WI38 (cell line): Measurements from ENCODE around the gene TMEM239.

Source experiments
- H3K4me3 ChIP-seq: 2 replicates; pipeline ENCODE4 v1.5.1; 2011; ENCODE audit warnings: low read depth, mild to moderate bottlenecking, control low read depth, low read length
- TF ChIP-seq, protein P1 (sequence below): IDR thresholded peaks from 2 replicates; pipeline ENCODE4 v1.5.1; 2012; ENCODE audit warnings: low read depth, mild to moderate bottlenecking, control low read depth, low read length

The TMEM239 gene

GRCh38 chr20:2800521-2801285 is 15.5 kb upstream of the TMEM239 start, which contains the start of gene CPXM1:
CPXM1 (minus strand) TSS chr20:2800627; CDS start chr20:2800572, 55 bp downstream.
- H3K4me3 ChIP-seq, result no peak within 1 kb of the TSS
- TF ChIP-seq, protein P1, sequence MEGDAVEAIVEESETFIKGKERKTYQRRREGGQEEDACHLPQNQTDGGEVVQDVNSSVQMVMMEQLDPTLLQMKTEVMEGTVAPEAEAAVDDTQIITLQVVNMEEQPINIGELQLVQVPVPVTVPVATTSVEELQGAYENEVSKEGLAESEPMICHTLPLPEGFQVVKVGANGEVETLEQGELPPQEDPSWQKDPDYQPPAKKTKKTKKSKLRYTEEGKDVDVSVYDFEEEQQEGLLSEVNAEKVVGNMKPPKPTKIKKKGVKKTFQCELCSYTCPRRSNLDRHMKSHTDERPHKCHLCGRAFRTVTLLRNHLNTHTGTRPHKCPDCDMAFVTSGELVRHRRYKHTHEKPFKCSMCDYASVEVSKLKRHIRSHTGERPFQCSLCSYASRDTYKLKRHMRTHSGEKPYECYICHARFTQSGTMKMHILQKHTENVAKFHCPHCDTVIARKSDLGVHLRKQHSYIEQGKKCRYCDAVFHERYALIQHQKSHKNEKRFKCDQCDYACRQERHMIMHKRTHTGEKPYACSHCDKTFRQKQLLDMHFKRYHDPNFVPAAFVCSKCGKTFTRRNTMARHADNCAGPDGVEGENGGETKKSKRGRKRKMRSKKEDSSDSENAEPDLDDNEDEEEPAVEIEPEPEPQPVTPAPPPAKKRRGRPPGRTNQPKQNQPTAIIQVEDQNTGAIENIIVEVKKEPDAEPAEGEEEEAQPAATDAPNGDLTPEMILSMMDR, result no peak

DNA sequence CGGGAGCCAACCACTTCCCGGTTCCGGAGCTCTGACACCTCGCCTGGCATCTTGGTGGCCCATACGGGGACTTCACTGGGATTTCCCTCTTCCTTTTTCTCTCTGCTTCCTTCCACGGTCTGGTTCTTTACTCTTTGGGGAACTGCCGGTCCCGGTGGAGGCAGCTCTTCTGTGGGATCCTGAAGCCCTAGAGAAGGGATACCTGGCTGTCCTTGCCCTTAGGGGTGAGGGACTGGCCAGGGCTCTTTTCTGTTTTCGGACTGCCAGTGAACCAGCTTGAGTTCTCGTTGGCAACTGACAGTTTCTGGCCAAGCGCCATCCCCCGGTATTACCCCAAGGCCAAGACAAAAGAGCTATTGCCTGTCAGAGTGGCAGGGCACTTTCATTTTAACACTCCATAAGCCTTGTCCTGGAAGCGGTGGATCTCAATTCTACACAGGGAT is 14.9 kb upstream of the TMEM239 start:
- no peak overlapping the region for H3K4me3 ChIP-seq
- TF ChIP-seq, protein P1, result no peak

- H3K4me3 ChIP-seq, result no peak overlapping the region
- TF ChIP-seq, protein P1, result no peak
Measured at GRCh38 chr20:2804041-2804828, 11.9 kb upstream of the TMEM239 start.

DNA sequence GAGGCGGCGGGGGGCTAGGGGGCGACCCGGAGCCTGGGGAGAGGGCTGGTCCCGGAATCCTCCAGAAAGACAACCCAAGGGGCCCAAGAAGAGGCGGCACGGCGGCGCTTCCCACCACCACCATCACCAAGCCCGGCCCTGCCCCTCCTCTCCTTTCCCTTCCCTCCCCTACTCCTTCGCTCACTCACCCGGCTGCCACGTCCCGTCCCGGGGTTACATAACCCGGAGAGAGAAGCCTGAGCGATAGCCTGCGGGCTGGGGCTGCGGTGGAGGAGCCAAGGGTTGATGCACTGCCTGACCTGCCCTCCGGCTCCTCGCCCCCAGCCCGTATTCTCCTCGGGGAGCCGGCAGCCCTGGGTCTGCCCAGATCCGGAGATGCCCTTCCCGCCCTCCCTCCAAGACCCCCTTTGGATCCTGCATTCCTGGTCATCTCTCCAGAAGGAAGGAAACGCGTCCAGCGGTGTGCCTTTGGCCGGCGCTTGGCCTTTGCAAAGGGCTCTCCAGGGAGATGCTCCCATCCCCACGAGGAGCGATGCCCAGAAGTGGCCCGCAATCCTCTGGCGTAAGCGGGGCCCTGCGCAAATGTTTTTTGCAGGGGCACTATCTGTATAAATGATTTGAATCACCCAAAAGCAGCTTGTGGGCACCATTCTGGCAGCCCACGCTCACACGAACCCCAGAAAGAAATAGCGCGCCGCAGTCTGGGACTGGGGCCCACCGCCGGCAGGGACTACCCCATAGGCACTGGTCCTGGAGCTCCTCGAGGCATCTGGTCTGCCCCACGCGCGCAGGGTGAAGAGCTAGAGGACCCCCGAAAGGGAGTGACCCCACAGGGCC is 11.1 kb upstream of the TMEM239 start:
- TF ChIP-seq, protein P1, result no peak
- no peak overlapping the region for H3K4me3 ChIP-seq

GRCh38 chr20:2805689-2806350 is 10.3 kb upstream of the TMEM239 start:
- TF ChIP-seq, protein P1, result no peak
- H3K4me3 ChIP-seq, result no peak overlapping the region

DNA sequence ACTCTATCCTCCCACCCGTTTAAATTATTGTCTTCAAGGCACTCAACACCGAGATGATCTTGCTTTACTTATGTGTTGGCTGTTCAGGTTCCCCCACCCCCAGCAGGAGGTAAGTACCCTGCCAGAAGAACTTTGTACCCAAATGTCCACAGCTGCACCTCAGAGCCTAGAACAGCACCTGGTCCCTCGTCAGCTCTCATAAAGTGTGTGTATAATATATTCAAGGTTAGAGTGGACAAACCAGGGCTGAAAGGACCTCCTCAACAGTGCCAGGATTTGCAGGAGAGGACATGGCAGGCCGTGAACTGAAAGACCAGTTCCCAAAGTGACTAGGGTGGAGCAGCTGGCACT is 9.8 kb upstream of the TMEM239 start:
- H3K4me3 ChIP-seq, result no peak overlapping the region
- TF ChIP-seq, protein P1, result no peak
